Measurements from ENCODE around the gene HIPK2. TPM values are rescaled to one million over a fixed set of nuclear protein-coding genes. Genes with fewer than 3 reads are reported as not detected.

Gene HIPK2
- total RNA-seq, 2 experiments from 2014 or later: 6.2 to 7.9 TPM

- Histone ChIP-seq H3K27ac (ENCODE audit: low read depth, low read length, poor library complexity, severe bottlenecking) (no peak overlapping the region), H3K9me2 (ENCODE audit: insufficient read depth, low read length) (no peaks in the 10 kb centered on the region), H3K4me1 (ENCODE audit: insufficient read depth, low read length, poor library complexity, severe bottlenecking) (no peaks in the 10 kb centered on the region), H2AFZ (ENCODE audit: low read length) (no peak overlapping the region), H3K79me2 (ENCODE audit: insufficient read depth, low read depth, low read length) (no peaks in the 10 kb centered on the region), H3K9me3 (ENCODE audit: low read length) (no peaks in the 10 kb centered on the region), H3K4me3 (ENCODE audit: low read depth, low read length, poor library complexity, severe bottlenecking) (no peak overlapping the region), H3K36me3 (ENCODE audit: insufficient read depth, low read length) (no peaks in the 10 kb centered on the region), H3K4me2 (ENCODE audit: low read length) (no peak overlapping the region), H4K20me1 (ENCODE audit: insufficient read depth, low read length) (no peaks in the 10 kb centered on the region)
- intact Hi-C loops (cut with micrococcal nuclease; ENCODE audit: unreplicated experiment): no loop called here
- no TSS peak for BruUV-seq (replicated peaks)
- TF ChIP-seq, protein P1, sequence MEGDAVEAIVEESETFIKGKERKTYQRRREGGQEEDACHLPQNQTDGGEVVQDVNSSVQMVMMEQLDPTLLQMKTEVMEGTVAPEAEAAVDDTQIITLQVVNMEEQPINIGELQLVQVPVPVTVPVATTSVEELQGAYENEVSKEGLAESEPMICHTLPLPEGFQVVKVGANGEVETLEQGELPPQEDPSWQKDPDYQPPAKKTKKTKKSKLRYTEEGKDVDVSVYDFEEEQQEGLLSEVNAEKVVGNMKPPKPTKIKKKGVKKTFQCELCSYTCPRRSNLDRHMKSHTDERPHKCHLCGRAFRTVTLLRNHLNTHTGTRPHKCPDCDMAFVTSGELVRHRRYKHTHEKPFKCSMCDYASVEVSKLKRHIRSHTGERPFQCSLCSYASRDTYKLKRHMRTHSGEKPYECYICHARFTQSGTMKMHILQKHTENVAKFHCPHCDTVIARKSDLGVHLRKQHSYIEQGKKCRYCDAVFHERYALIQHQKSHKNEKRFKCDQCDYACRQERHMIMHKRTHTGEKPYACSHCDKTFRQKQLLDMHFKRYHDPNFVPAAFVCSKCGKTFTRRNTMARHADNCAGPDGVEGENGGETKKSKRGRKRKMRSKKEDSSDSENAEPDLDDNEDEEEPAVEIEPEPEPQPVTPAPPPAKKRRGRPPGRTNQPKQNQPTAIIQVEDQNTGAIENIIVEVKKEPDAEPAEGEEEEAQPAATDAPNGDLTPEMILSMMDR (conservative IDR thresholded peaks at IDR 0.05; ENCODE audit: low read length): no peak
- no peak for TF ChIP-seq EZH2phosphoT487 (IDR thresholded peaks at IDR 0.05; ENCODE audit: borderline replicate concordance, low read depth, low read length)
- POLR2A ChIA-PET: no interaction called here
- CTCF ChIA-PET (ENCODE audit: unreplicated experiment): no interaction called here
- no peak for DNase-seq (ENCODE audit: low spot score)
Observed at GRCh38 chr7:139821349-139822105, 43.7 kb upstream of the HIPK2 start.

GRCh38 chr7:139820089-139820488 lies 42.3 kb upstream of the HIPK2 start:
- Histone ChIP-seq H3K4me1 (ENCODE audit: insufficient read depth, low read length, poor library complexity, severe bottlenecking) (no peaks in the 10 kb centered on the region), H3K36me3 (ENCODE audit: insufficient read depth, low read length) (no peaks in the 10 kb centered on the region), H2AFZ (ENCODE audit: low read length) (no peak overlapping the region), H3K4me3 (ENCODE audit: low read depth, low read length, poor library complexity, severe bottlenecking) (no peak overlapping the region), H3K9me2 (ENCODE audit: insufficient read depth, low read length) (no peaks in the 10 kb centered on the region), H3K27ac (ENCODE audit: low read depth, low read length, poor library complexity, severe bottlenecking) (no peak overlapping the region), H3K9me3 (ENCODE audit: low read length) (no peaks in the 10 kb centered on the region), H3K4me2 (ENCODE audit: low read length) (no peak overlapping the region), H3K79me2 (ENCODE audit: insufficient read depth, low read depth, low read length) (no peaks in the 10 kb centered on the region), H4K20me1 (ENCODE audit: insufficient read depth, low read length) (no peaks in the 10 kb centered on the region)
- intact Hi-C loops (cut with micrococcal nuclease; ENCODE audit: unreplicated experiment): no loop called here
- no TSS peak for BruUV-seq (replicated peaks)
- ChIA-PET POLR2A (no interaction called here), CTCF (ENCODE audit: unreplicated experiment) (no interaction called here)
- no peak for DNase-seq (ENCODE audit: low spot score)
- no peak for TF ChIP-seq EZH2phosphoT487 (IDR thresholded peaks at IDR 0.05; ENCODE audit: borderline replicate concordance, low read depth, low read length)
- TF ChIP-seq, protein P1 (conservative IDR thresholded peaks at IDR 0.05; ENCODE audit: low read length): no peak

DNA sequence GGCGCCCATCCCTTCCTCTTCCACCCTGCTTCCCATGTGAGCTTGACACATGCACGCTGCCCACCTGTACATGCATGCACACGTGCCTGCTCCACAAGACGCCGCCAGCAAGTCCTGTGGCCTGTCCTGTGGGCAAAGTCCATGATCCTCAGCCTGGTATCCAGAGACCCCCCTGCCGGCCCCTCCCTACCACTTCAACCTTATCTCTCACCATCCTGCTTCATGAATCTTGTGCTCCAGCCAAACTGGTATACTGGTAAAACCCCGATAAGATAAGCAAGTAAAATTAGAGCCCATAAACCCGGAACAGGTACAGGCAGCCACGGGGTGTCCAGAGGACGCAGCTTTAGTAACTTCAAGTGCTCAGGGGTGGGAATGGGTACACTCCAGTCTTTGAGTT lies 39.5 kb upstream of the HIPK2 start:
- no peak for DNase-seq (ENCODE audit: low spot score)
- Histone ChIP-seq H3K79me2 (ENCODE audit: insufficient read depth, low read depth, low read length) (no peaks in the 10 kb centered on the region), H3K4me1 (ENCODE audit: insufficient read depth, low read length, poor library complexity, severe bottlenecking) (no peaks in the 10 kb centered on the region), H3K36me3 (ENCODE audit: insufficient read depth, low read length) (no peaks in the 10 kb centered on the region), H4K20me1 (ENCODE audit: insufficient read depth, low read length) (no peaks in the 10 kb centered on the region), H3K27ac (ENCODE audit: low read depth, low read length, poor library complexity, severe bottlenecking) (no peak overlapping the region), H3K9me2 (ENCODE audit: insufficient read depth, low read length) (no peaks in the 10 kb centered on the region), H2AFZ (ENCODE audit: low read length) (no peak overlapping the region), H3K4me2 (ENCODE audit: low read length) (no peak overlapping the region), H3K4me3 (ENCODE audit: low read depth, low read length, poor library complexity, severe bottlenecking) (no peak overlapping the region), H3K9me3 (ENCODE audit: low read length) (no peaks in the 10 kb centered on the region)
- ChIA-PET POLR2A (interaction anchor here (0.7 kb wide), 1 partner anchor 170 kb away, joined by 5 read pairs; no protein-coding TSS in a partner anchor), CTCF (ENCODE audit: unreplicated experiment) (interaction anchor here (0.6 kb wide), 1 partner anchor 71 kb away, joined by 3 read pairs; no protein-coding TSS in a partner anchor)
- no peak for TF ChIP-seq EZH2phosphoT487 (IDR thresholded peaks at IDR 0.05; ENCODE audit: borderline replicate concordance, low read depth, low read length)
- TF ChIP-seq, protein P1 (conservative IDR thresholded peaks at IDR 0.05; ENCODE audit: low read length): no peak
- BruUV-seq (replicated peaks): no TSS peak
- intact Hi-C loops (cut with micrococcal nuclease; ENCODE audit: unreplicated experiment): no loop called here
